Activated T-helper 1 cell treated with anti-CD3 and anti-CD28 coated beads, Interleukin-12 subunit alpha, Interleukin-12 subunit beta, Interleukin-2, Interleukin-4 antibody, amounts not matched to agents 30 ng/mL and 10 ng/mL and 1 ng/mL, durations not matched to agents 14 hours and 24 hours and 36 hours (primary cell): Measurements from ENCODE around the gene SMIM35. TPM values are rescaled to one million over a fixed set of nuclear protein-coding genes. Genes with fewer than 3 reads are reported as not detected.
A peak's percentile ranks its signal among the peaks of the same experiment; 100 is the strongest.
"Not testable (repeated sequence)": the region's sequence is repeated elsewhere in the genome, so short reads cannot be mapped to it uniquely, and the experiment has no call there.

Source experiments
- DNase-seq: peaks from one replicate; pipeline ENCODE4 v3.0.0; 2021; ENCODE audit warnings: low spot score
- H3K27ac Mint-ChIP-seq: one replicate; pipeline ENCODE4 v1.8.0; 2021; ENCODE audit warnings: mild to moderate bottlenecking, mixed read lengths
- H3K27me3 Mint-ChIP-seq: one replicate; pipeline ENCODE4 v1.8.0; 2022; ENCODE audit warnings: mild to moderate bottlenecking, moderate library complexity, mixed read lengths; ENCODE audit not compliant: insufficient read depth
- H3K36me3 Mint-ChIP-seq: one replicate; pipeline ENCODE4 v1.8.0; 2021; ENCODE audit warnings: low read depth, mixed read lengths
- H3K4me1 Mint-ChIP-seq: one replicate; pipeline ENCODE4 v1.8.0; 2021; ENCODE audit warnings: low read depth, mixed read lengths
- H3K4me3 Mint-ChIP-seq: one replicate; pipeline ENCODE4 v1.8.0; 2021; ENCODE audit warnings: mild to moderate bottlenecking, moderate library complexity, mixed read lengths
- H3K9me3 Mint-ChIP-seq: one replicate; pipeline ENCODE4 v1.8.0; 2021; ENCODE audit warnings: mixed read lengths
- intact Hi-C: fragments of 100-400 bp; cut with micrococcal nuclease; formaldehyde crosslinking; loops from one replicate; pipeline ENCODE4 v1.15.1; 2024
- total RNA-seq: library from RNA; stranded (reverse); gene quantifications from 2 replicates; pipeline ENCODE4 v1.2.3, GENCODE V29; 2022

The SMIM35 gene
- total RNA-seq, 1 donor from 2014 or later = 0.16 TPM

DNA sequence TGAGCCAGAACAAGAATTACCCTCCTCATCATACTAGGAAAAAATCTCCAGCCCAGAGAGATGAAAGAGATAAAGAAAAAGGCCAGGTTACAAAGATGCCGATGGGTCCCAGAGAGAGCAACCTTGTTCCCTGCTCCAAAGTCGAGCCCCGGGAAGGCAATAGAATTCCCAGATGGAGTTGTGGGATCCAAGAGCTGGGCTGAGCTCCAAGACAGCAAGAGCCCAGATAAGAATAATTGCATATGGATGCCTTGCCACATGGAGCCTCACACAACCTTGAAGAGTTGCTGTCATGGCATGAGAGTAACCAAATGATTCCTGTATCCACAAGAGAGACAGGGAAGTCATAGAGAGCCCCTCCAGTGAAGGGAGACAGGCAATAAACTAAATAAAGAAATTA is 69.7 kb downstream of the SMIM35 start:
- Mint-ChIP-seq H3K9me3 (peaks cover 55% of the 10 kb centered on the region), H3K4me3 (no peak overlapping the region), H3K27ac (no peak overlapping the region), H3K4me1 (peaks cover 33% of the 10 kb centered on the region), H3K36me3 (peaks cover 38% of the 10 kb centered on the region), H3K27me3 (peaks cover 3% of the 10 kb centered on the region)
- intact Hi-C loops = loop anchor here (2.0 kb wide), 1 partner anchor 14 kb away; no protein-coding TSS in a partner anchor
- no peak for DNase-seq

DNA sequence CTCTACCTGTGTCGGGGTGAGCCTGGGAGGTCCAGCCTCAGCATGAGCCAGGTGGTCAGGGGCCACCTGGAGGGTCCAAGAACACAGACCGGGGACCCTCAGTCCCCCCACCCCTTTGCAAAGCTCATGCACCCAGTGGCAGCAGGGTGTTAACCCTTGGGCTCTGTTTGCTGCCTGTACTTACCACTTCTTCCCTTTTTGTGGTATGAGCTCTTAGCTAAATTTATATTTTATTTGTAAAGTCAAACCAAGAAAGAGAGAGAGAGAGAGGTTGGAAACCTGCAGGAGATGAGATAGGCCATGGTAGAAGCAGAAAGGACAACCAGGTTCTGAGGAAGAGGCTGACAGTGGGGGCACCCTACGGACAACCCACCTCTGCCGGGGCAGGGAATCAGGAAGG is 70.7 kb downstream of the SMIM35 start:
- H3K27ac Mint-ChIP-seq = peak overlapping the region; percentile 64
- peaks cover 36% of the 10 kb centered on the region for H3K36me3 Mint-ChIP-seq
- H3K4me1 Mint-ChIP-seq = peaks cover 42% of the 10 kb centered on the region

DNA sequence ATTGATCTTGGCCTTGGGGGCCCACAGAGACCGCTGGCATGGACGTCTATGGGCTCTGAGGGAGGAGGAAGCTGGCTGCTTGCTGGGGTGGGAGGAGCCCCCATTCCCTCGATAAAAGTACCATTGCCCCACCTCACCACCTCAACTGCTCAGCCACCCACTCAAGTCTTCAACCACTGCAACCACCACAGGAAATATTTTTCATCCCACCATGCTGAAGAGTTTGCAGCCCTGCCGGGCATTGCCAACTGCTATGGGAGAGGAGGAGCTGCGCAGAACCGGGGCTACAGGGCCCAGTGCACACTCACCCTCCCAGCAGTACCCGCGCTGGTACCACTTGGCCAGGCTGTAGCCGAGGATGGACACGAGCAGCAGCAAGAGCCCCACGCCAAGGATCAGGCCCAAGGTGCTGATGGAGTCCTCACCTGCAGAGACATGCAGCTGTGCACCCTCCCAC is 71.3 kb downstream of the SMIM35 start:
- H3K27me3 Mint-ChIP-seq = peaks cover 3% of the 10 kb centered on the region
- peak overlapping the region; percentile 32 for H3K4me3 Mint-ChIP-seq
- peak overlapping the region; percentile 64 for H3K27ac Mint-ChIP-seq
- peaks cover 33% of the 10 kb centered on the region for H3K36me3 Mint-ChIP-seq
- intact Hi-C loops = no loop called here
- peaks cover 48% of the 10 kb centered on the region for H3K4me1 Mint-ChIP-seq
- H3K9me3 Mint-ChIP-seq = peaks cover 48% of the 10 kb centered on the region
- DNase-seq = no peak

More for the DNA sequence above, 70.7 kb downstream of the SMIM35 start:
- DNase-seq = no peak
- intact Hi-C loops = loop anchor here (2.0 kb wide), 1 partner anchor 13 kb away; no protein-coding TSS in a partner anchor
- Mint-ChIP-seq H3K27me3 (peaks cover 3% of the 10 kb centered on the region), H3K4me3 (peak overlapping the region; percentile 12), H3K9me3 (peaks cover 51% of the 10 kb centered on the region)

DNA sequence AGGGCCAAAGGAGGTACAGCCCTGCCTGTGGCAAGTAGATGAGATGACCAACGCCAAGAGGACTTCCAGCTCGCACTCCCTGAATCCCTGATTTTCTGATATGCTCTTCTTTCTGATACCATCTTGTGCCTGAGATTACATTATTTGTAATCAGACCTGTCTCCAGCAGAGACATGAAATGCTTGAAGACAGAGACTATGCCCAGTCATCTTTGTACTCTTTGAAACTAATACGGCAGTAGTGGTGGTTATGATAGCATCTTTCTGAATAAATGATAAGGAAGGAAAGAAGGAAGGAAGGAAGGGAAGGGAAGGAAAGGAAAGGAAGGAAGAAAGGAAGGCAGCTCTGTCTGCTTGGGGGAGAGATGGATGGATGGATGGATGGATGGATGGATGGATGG is 72.7 kb downstream of the SMIM35 start:
- no peak overlapping the region for H3K27ac Mint-ChIP-seq
- peaks cover 60% of the 10 kb centered on the region for H3K4me1 Mint-ChIP-seq
- no peak overlapping the region for H3K4me3 Mint-ChIP-seq
- DNase-seq = no peak
- intact Hi-C loops = no loop called here
- peaks cover 34% of the 10 kb centered on the region for H3K9me3 Mint-ChIP-seq
- peaks cover 25% of the 10 kb centered on the region for H3K36me3 Mint-ChIP-seq
- peaks cover 3% of the 10 kb centered on the region for H3K27me3 Mint-ChIP-seq

DNA sequence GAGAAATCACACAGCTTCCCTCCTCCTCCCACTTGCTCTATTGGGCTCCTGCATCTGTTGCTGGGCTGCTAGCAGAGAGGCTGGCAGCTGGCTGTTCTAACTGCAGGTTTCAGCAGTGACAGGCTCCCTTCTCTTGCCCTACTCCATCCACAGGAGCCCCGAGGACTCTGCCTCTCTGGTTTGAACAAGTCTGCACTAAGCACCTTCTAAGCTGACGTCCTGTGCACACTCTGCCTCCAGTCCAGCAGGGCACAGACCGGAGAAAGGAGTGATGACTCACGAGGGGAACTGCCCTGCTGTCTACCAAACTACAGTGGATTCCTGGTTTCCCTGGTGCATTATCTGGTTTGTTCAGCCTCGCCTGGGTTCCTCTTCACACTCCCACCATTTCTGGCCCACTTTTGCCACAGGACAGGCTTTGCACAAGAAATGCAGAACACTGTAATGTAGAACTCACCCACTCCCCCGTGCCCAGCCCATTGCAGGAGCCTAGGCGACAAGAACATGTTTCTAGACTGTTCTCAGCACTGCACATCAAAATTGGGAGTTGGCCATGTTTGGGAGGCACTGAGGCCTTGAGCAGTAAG is 74.6 kb downstream of the SMIM35 start:
- Mint-ChIP-seq H3K4me1 (peaks cover 79% of the 10 kb centered on the region), H3K9me3 (peaks cover 18% of the 10 kb centered on the region), H3K36me3 (peaks cover 13% of the 10 kb centered on the region), H3K27ac (peak overlapping the region; percentile 27), H3K27me3 (no peaks in the 10 kb centered on the region), H3K4me3 (no peak overlapping the region)
- intact Hi-C loops = loop anchor here (1.0 kb wide), 1 partner anchor 9 kb away; no protein-coding TSS in a partner anchor
- DNase-seq = no peak

DNA sequence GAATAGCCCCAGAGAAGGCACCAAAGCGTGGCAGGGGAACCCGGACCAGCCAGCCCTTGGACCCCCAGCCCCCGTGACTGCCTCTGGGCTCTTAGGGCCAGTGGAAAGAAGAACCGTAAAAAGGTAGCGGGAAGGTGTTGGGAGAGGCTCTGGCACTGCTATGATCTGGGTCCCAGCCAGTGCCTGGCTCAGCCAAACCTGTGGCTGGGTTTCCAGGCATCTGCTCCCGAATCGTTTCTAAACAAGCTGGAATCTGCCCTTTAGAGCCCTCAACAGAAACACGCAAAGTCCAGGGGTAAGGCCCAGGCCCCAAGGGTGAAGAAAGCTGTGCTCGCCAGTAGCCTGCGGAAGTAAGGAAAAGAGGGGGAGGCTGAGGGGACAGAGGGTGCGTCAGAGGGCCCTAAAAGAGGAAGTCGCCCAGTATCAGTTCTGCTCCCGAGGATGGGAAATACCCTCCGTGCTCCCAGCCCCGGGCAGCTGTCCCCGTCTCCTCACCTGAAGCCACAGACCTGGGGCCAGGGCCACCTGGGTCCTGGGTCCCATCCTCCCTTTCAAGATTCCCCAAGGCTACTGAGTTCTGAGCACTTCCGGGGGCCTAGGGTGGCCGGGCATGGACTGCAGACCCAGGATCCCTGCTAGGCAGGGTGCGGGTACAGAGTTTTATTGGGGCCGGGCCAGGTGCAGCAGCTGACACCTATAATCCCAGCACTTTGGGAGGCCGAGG is 75.9 kb downstream of the SMIM35 start:
- H3K36me3 Mint-ChIP-seq = peaks cover 11% of the 10 kb centered on the region
- no peak for DNase-seq
- H3K9me3 Mint-ChIP-seq = peaks cover 12% of the 10 kb centered on the region
- H3K27ac Mint-ChIP-seq = no peak overlapping the region
- peaks cover 86% of the 10 kb centered on the region for H3K4me1 Mint-ChIP-seq
- no peak overlapping the region for H3K4me3 Mint-ChIP-seq
- intact Hi-C loops = no loop called here
- no peaks in the 10 kb centered on the region for H3K27me3 Mint-ChIP-seq

DNA sequence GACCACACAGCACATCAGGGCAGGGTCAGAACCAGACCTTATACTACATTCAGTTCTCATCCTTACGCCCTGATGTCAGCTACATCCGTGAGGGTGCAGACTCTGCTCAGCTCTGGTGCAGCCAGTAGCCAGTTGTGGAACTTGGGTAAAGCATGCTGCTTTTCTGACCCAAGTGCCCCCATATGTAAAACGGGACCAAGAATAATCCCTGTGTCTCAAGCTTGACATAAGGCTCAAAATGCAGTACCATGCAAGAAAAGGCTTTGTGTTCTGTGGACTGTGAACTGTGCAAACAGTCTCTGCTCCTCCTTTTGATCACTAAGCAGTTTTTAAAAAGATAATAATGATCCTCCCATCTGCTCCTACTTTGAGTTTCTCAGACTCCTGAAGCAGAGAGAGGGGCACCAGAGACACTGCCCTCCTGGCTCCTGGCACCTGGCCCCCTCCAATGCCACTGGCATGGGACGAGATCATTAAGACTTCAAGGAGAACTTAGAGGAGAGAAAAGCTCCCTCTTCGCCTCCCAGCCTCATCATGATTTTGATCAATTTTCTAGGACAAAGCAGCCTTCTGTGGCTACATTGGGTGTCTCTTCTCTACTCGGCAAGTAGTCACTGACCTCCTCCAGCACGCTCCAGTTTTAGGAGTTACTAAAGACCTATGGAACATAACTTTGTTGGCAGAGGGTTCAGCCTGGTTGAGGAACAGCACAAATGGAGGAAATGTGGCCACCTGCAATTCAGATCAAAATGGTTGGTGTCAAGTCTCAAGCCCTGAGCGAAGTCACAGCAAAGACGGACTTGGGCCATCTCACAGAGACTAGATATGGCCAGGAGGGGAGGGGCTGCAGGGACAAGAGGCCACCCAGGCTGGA is 76.7 kb downstream of the SMIM35 start:
- intact Hi-C loops = no loop called here
- H3K36me3 Mint-ChIP-seq = peaks cover 11% of the 10 kb centered on the region
- H3K27me3 Mint-ChIP-seq = no peaks in the 10 kb centered on the region

DNA sequence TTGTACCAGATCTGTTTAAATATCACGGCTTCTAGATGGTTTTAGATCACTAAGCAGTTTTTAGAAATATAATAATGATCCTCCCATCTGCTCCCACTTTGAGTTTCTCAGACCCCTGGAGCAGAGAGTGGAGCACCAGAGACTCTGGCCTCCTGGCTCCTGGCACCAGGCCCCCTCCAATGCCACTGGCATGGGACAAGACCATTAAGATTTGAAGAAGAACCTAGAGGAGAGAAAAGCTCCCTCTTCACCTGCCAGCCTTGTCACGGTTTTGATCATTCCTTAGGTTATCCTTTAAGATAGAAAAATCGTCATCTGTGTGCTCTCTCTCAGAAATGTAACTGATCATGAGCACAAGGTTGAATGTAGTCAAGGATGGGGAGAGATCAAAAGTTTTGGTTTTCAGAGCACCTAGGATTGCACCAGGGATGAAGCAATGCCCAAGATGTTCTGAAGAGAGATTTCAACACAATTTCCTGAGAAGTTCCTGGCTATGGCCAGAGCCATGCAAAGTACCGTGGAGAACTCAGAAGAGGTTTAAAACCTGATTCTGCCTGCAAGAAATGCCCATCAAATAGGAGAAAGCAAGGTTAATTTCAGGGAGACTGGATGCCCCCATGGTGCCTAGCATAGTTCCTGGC is 78.4 kb downstream of the SMIM35 start:
- Mint-ChIP-seq H3K27me3 (no peaks in the 10 kb centered on the region), H3K27ac (peak overlapping the region; percentile 91), H3K4me3 (peak overlapping the region; percentile 60), H3K4me1 (peaks cover 90% of the 10 kb centered on the region), H3K36me3 (peaks cover 17% of the 10 kb centered on the region), H3K9me3 (peaks cover 10% of the 10 kb centered on the region)
- DNase-seq = no peak
- intact Hi-C loops = no loop called here

More for the DNA sequence above, 76.7 kb downstream of the SMIM35 start:
- DNase-seq = no peak
- Mint-ChIP-seq H3K4me1 (peaks cover 86% of the 10 kb centered on the region), H3K27ac (peak overlapping the region; percentile 36), H3K4me3 (no peak overlapping the region), H3K9me3 (peaks cover 5% of the 10 kb centered on the region)

DNA sequence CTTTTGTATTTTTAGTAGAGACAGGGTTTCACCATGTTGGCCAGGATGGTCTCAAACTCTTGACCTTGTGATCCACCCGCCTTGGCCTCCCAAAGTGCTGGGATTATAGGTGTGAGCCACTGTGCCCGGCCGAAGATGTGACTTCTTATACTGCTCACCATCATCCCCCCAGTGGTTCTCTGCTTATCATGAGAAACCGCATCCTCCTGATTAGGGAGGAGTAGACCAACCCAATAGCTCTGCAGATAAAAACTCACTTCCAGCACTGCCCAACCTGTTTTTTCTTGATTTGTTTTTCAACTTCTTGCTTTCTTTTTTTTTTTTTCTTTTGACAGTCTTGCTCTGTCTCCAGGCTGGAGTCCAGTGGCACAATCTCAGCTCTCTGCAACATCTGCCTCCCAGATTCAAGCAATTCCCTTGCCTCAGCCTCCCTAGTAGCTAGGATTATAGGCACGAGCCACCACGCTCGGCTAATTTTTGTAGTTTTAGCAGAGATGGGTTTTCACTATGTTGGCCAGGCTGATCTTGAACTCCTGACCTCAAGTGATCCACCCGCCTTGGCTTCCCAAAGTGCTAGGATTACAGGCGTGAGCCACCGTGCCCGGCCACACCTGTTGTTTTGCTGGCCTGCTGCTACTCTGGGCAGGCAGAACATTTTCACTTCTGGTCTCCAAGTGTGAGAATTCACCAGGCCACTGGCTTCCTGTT is 79.0 kb downstream of the SMIM35 start:
- intact Hi-C loops, DNase-seq, H3K9me3 Mint-ChIP-seq, H3K27me3 Mint-ChIP-seq: not testable (repeated sequence)
- Mint-ChIP-seq H3K4me3 (peak overlapping the region; percentile 60), H3K27ac (peak overlapping the region; percentile 91), H3K4me1 (peaks cover 96% of the 10 kb centered on the region), H3K36me3 (peaks cover 20% of the 10 kb centered on the region)

DNA sequence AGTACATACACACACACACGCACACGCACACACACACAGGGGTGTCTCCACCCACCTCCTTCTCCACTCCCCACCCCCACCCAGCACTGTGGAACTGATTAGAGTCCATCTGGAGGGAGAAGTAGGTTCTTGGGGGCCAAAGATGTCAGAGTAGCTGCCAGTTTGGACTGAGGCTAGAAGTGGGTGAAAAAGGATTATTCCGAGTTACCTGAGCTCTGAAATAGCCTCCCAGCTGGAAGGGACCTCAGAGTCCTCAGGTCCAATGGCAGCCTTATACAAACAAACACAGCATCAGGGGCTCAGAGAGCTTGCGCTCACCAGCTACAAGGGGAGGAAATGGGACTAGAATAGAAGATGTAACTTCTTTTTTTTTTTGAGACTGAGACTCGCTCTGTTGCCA is 79.7 kb downstream of the SMIM35 start:
- Mint-ChIP-seq H3K4me3 (peak overlapping the region; percentile 31), H3K27ac (peak overlapping the region; percentile 91), H3K9me3 (peaks cover 10% of the 10 kb centered on the region), H3K4me1 (peaks cover 97% of the 10 kb centered on the region), H3K27me3 (no peaks in the 10 kb centered on the region), H3K36me3 (peaks cover 20% of the 10 kb centered on the region)
- intact Hi-C loops = no loop called here
- DNase-seq = no peak

DNA sequence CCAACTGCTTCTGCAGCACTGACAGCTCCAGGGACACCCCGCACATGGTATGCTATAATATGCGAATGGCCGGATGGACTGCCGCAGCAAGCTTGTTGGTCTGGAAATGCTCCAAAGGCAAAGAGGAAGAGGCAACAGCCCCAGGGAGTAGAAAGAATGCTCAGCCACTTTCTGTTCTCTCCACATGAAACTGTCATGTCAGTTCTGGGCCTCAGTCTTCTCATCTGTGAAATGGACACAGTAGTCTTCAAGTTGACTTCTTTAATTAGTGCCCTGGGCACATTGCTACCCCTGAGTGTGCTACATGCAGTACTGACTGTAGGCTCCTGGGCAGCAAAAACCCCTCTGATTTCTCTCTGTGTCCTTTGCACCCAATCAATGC is 80.6 kb downstream of the SMIM35 start:
- Mint-ChIP-seq H3K27me3 (no peaks in the 10 kb centered on the region), H3K9me3 (peaks cover 10% of the 10 kb centered on the region), H3K4me3 (peak overlapping the region; percentile 43), H3K36me3 (peaks cover 20% of the 10 kb centered on the region), H3K4me1 (peaks cover 97% of the 10 kb centered on the region), H3K27ac (peak overlapping the region; percentile 86)
- intact Hi-C loops = no loop called here
- no peak for DNase-seq
